SK-N-SH treated with all-trans-retinoic acid at 6 μM for 48 hours (cell line): ENCODE results near the gene MTHFD2L.

Source experiments
- ATAC-seq: fragments of 200-7000 bp; cut with Tn5 transposase; 3 replicates; pipeline ENCODE4 v1.9.1; 2020; ENCODE audit warnings: mild to moderate bottlenecking, moderate library complexity
- BACH2 ChIP-seq: fragments of 250-450 bp; sonication (Bioruptor Pico); IDR thresholded peaks from 2 replicates; pipeline ENCODE4 v1.9.0; 2021; ENCODE audit warnings: mild to moderate bottlenecking, borderline replicate concordance
- CREB5 ChIP-seq: fragments of 250-450 bp; sonication (Bioruptor Pico); IDR thresholded peaks from 2 replicates; pipeline ENCODE4 v1.5.1; 2020; ENCODE audit warnings: low read depth, mild to moderate bottlenecking, moderate library complexity
- CSDC2 ChIP-seq: fragments of 250-450 bp; sonication (Bioruptor Pico); IDR thresholded peaks from 2 replicates; pipeline ENCODE4 v1.5.0; 2020; ENCODE audit warnings: mild to moderate bottlenecking, moderate library complexity
- CSRNP3 ChIP-seq: fragments of 250-450 bp; sonication (Bioruptor Pico); IDR thresholded peaks from 2 replicates; pipeline ENCODE4 v1.5.1; 2021; ENCODE audit warnings: mild to moderate bottlenecking, moderate library complexity
- ESRRG ChIP-seq: fragments of 250-450 bp; sonication (Bioruptor Pico); IDR thresholded peaks from 2 replicates; pipeline ENCODE4 v1.6.1; 2021; ENCODE audit warnings: mild to moderate bottlenecking
- GLIS3 ChIP-seq: fragments of 250-450 bp; sonication (Bioruptor Pico); IDR thresholded peaks from 2 replicates; pipeline ENCODE4 v1.5.0; 2020; ENCODE audit warnings: mild to moderate bottlenecking, moderate library complexity
- ISL1 ChIP-seq: fragments of 250-450 bp; sonication (Bioruptor Pico); IDR thresholded peaks from 2 replicates; pipeline ENCODE4 v2.1.2; 2022; ENCODE audit warnings: mild to moderate bottlenecking, moderate library complexity
- OSR1 ChIP-seq: fragments of 250-450 bp; sonication (Bioruptor Pico); IDR thresholded peaks from 2 replicates; pipeline ENCODE4 v1.8.0; 2022; ENCODE audit warnings: moderate library complexity, mild to moderate bottlenecking, inconsistent platforms
- PATZ1 ChIP-seq: fragments of 250-450 bp; sonication (Bioruptor Pico); IDR thresholded peaks from 2 replicates; pipeline ENCODE4 v1.8.0; 2020; ENCODE audit warnings: mild to moderate bottlenecking, moderate library complexity, borderline replicate concordance
- POU6F1 ChIP-seq: fragments of 250-450 bp; sonication (Bioruptor Pico); IDR thresholded peaks from 2 replicates; pipeline ENCODE4 v1.8.0; 2021; ENCODE audit warnings: low read depth, mild to moderate bottlenecking, moderate library complexity, borderline replicate concordance
- PPARA ChIP-seq: fragments of 250-450 bp; sonication (Bioruptor Pico); IDR thresholded peaks from 2 replicates; pipeline ENCODE4 v1.5.0; 2020; ENCODE audit warnings: mild to moderate bottlenecking, borderline replicate concordance
- RARB ChIP-seq: fragments of 250-450 bp; sonication (Bioruptor Pico); IDR thresholded peaks from 2 replicates; pipeline ENCODE4 v1.8.0; 2021; ENCODE audit warnings: mild to moderate bottlenecking, moderate library complexity
- SNAI2 ChIP-seq: fragments of 250-450 bp; sonication (Bioruptor Pico); IDR thresholded peaks from 2 replicates; pipeline ENCODE4 v1.5.0; 2020; ENCODE audit warnings: mild to moderate bottlenecking, moderate library complexity
- TCF4 ChIP-seq: fragments of 250-450 bp; sonication (Bioruptor Pico); IDR thresholded peaks from 2 replicates; pipeline ENCODE4 v1.8.0; 2021; ENCODE audit warnings: mild to moderate bottlenecking, moderate library complexity, borderline replicate concordance
- TOX ChIP-seq: fragments of 250-450 bp; sonication (Bioruptor Pico); IDR thresholded peaks from 2 replicates; pipeline ENCODE4 v1.8.0; 2021; ENCODE audit warnings: mild to moderate bottlenecking, moderate library complexity, borderline replicate concordance
- TSHZ2 ChIP-seq: fragments of 250-450 bp; sonication (Bioruptor Pico); IDR thresholded peaks from 2 replicates; pipeline ENCODE4 v1.5.0; 2020; ENCODE audit warnings: mild to moderate bottlenecking, moderate library complexity
- ZC3H10 ChIP-seq: fragments of 250-450 bp; sonication (Bioruptor Pico); IDR thresholded peaks from 2 replicates; pipeline ENCODE4 v1.5.1; 2021; ENCODE audit warnings: mild to moderate bottlenecking, moderate library complexity
- ZFP3 ChIP-seq: fragments of 250-450 bp; sonication (Bioruptor Pico); IDR thresholded peaks from 2 replicates; pipeline ENCODE4 v1.5.0; 2020; ENCODE audit warnings: mild to moderate bottlenecking, moderate library complexity
- ZFP30 ChIP-seq: fragments of 450-650 bp; formaldehyde crosslinking; IDR thresholded peaks from 2 replicates; pipeline ENCODE4 v1.5.0; 2022; ENCODE audit warnings: mild to moderate bottlenecking, moderate library complexity
- ZNF565 ChIP-seq: fragments of 450-650 bp; formaldehyde crosslinking; conservative IDR thresholded peaks from 2 replicates; pipeline ENCODE4 v1.5.0; 2020; ENCODE audit warnings: low read depth, mild to moderate bottlenecking, moderate library complexity
- ZNF70 ChIP-seq: fragments of 450-650 bp; formaldehyde crosslinking; IDR thresholded peaks from 2 replicates; pipeline ENCODE4 v1.5.0; 2020; ENCODE audit warnings: mild to moderate bottlenecking, moderate library complexity
- ZNF8 ChIP-seq: fragments of 450-650 bp; formaldehyde crosslinking; IDR thresholded peaks from 2 replicates; pipeline ENCODE4 v1.5.0; 2020; ENCODE audit warnings: mild to moderate bottlenecking, moderate library complexity

The MTHFD2L gene

GRCh38 chr4:74252933-74253332, 95.0 kb downstream of the MTHFD2L start:
- TF ChIP-seq PATZ1 = no peak
- no peak for TF ChIP-seq PPARA (CRISPR knock-in tag)
- TF ChIP-seq ZC3H10 = no peak
- TF ChIP-seq ZFP3 = no peak
- TF ChIP-seq POU6F1 (CRISPR knock-in tag) = no peak
- no peak for TF ChIP-seq TOX (CRISPR knock-in tag)
- TF ChIP-seq SNAI2 = no peak
- TF ChIP-seq CREB5 (CRISPR knock-in tag) = no peak
- TF ChIP-seq TSHZ2 = no peak
- no peak for TF ChIP-seq ZNF70 (CRISPR knock-in tag)
- TF ChIP-seq CSDC2 (CRISPR knock-in tag) = no peak
- no peak for TF ChIP-seq ZNF565 (CRISPR knock-in tag)
- no peak for TF ChIP-seq TCF4 (CRISPR knock-in tag)
- TF ChIP-seq GLIS3 (CRISPR knock-in tag) = no peak
- no peak for TF ChIP-seq BACH2 (CRISPR knock-in tag)
- TF ChIP-seq RARB = no peak
- TF ChIP-seq ZFP30 (CRISPR knock-in tag) = no peak
- no peak for TF ChIP-seq OSR1 (CRISPR knock-in tag)
- no peak for TF ChIP-seq ISL1 (CRISPR knock-in tag)
- ATAC-seq = no peak

GRCh38 chr4:74254386-74254785, 96.5 kb downstream of the MTHFD2L start:
- ATAC-seq = no peak
- no peak for TF ChIP-seq TOX (CRISPR knock-in tag)
- no peak for TF ChIP-seq GLIS3 (CRISPR knock-in tag)
- no peak for TF ChIP-seq ZNF8 (CRISPR knock-in tag)
- TF ChIP-seq ZFP30 (CRISPR knock-in tag) = no peak
- no peak for TF ChIP-seq ZNF70 (CRISPR knock-in tag)
- no peak for TF ChIP-seq POU6F1 (CRISPR knock-in tag)
- TF ChIP-seq ZNF565 (CRISPR knock-in tag) = no peak
- TF ChIP-seq SNAI2 = no peak
- no peak for TF ChIP-seq ESRRG (CRISPR knock-in tag)
- TF ChIP-seq ZC3H10 = no peak
- TF ChIP-seq CSDC2 (CRISPR knock-in tag) = no peak
- TF ChIP-seq CSRNP3 (CRISPR knock-in tag) = no peak
- no peak for TF ChIP-seq CREB5 (CRISPR knock-in tag)
- no peak for TF ChIP-seq PPARA (CRISPR knock-in tag)
- TF ChIP-seq BACH2 (CRISPR knock-in tag) = no peak
- TF ChIP-seq TSHZ2 = no peak
- TF ChIP-seq ISL1 (CRISPR knock-in tag) = no peak
- no peak for TF ChIP-seq ZFP3
- TF ChIP-seq RARB = no peak
